Osteocyte (in vitro differentiated cells): Measurements from ENCODE around the gene RFX3. TPM values are rescaled to one million over a fixed set of nuclear protein-coding genes. Genes with fewer than 3 reads are reported as not detected.

Experiments used
- DNase-seq: peaks from one replicate; pipeline ENCODE4 v3.0.0; 2021; ENCODE audit warnings: mixed read lengths; ENCODE audit not compliant: unreplicated experiment; ENCODE audit errors: extremely low spot score
- H3K27ac Mint-ChIP-seq: one replicate; pipeline ENCODE4 v1.8.0; 2021; ENCODE audit warnings: mild to moderate bottlenecking, mixed read lengths; ENCODE audit not compliant: unreplicated experiment
- H3K27me3 Mint-ChIP-seq: one replicate; pipeline ENCODE4 v1.8.0; 2021; ENCODE audit warnings: mixed read lengths; ENCODE audit not compliant: unreplicated experiment
- H3K36me3 Mint-ChIP-seq: one replicate; pipeline ENCODE4 v1.8.0; 2021; ENCODE audit warnings: mixed read lengths; ENCODE audit not compliant: unreplicated experiment
- H3K4me1 Mint-ChIP-seq: one replicate; pipeline ENCODE4 v1.8.0; 2021; ENCODE audit warnings: mixed read lengths; ENCODE audit not compliant: unreplicated experiment
- H3K4me3 Mint-ChIP-seq: one replicate; pipeline ENCODE4 v1.8.0; 2021; ENCODE audit warnings: mild to moderate bottlenecking, moderate library complexity, mixed read lengths; ENCODE audit not compliant: unreplicated experiment
- H3K9me3 Mint-ChIP-seq: one replicate; pipeline ENCODE4 v1.8.0; 2021; ENCODE audit warnings: mixed read lengths; ENCODE audit not compliant: unreplicated experiment
- total RNA-seq: library from RNA; stranded (reverse); gene quantifications from 2 replicates; pipeline ENCODE4 v1.2.1, GENCODE V29; 2021
- TF ChIP-seq, protein P1 (sequence below): fragments of 200-600 bp; sonication (generic); IDR thresholded peaks from 2 replicates; pipeline ENCODE4 v1.5.0; 2021; ENCODE audit warnings: antibody characterized with exemption, mild to moderate bottlenecking, moderate library complexity

Gene RFX3
- total RNA-seq, 1 donor from 2014 or later = 10.0 TPM

DNA sequence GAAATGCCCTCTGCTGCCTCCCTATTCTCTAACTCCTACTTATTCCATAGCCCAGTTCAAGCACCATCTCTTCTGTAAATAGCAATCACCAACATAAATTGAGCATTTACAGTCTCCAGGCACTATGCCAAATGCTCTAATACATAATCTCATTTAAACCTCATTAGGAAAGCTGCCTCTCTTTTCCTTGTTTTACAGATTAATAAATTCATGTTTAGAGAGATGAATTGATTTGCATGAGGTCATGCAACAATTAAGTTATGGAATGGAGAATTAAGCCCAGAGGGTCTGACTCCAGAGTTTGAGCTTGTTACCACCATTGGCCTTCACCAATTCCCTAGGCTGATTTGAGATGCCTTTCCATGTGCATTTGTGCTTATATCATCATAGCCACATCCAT lies 23.4 kb upstream of the RFX3 start:
- Mint-ChIP-seq H3K27me3 (peaks cover 3% of the 10 kb centered on the region), H3K9me3 (no peaks in the 10 kb centered on the region), H3K4me3 (no peak overlapping the region), H3K4me1 (peaks cover 6% of the 10 kb centered on the region), H3K36me3 (peaks cover 5% of the 10 kb centered on the region), H3K27ac (no peak overlapping the region)
- DNase-seq = no peak
- TF ChIP-seq, protein P1, sequence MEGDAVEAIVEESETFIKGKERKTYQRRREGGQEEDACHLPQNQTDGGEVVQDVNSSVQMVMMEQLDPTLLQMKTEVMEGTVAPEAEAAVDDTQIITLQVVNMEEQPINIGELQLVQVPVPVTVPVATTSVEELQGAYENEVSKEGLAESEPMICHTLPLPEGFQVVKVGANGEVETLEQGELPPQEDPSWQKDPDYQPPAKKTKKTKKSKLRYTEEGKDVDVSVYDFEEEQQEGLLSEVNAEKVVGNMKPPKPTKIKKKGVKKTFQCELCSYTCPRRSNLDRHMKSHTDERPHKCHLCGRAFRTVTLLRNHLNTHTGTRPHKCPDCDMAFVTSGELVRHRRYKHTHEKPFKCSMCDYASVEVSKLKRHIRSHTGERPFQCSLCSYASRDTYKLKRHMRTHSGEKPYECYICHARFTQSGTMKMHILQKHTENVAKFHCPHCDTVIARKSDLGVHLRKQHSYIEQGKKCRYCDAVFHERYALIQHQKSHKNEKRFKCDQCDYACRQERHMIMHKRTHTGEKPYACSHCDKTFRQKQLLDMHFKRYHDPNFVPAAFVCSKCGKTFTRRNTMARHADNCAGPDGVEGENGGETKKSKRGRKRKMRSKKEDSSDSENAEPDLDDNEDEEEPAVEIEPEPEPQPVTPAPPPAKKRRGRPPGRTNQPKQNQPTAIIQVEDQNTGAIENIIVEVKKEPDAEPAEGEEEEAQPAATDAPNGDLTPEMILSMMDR = no peak

DNA sequence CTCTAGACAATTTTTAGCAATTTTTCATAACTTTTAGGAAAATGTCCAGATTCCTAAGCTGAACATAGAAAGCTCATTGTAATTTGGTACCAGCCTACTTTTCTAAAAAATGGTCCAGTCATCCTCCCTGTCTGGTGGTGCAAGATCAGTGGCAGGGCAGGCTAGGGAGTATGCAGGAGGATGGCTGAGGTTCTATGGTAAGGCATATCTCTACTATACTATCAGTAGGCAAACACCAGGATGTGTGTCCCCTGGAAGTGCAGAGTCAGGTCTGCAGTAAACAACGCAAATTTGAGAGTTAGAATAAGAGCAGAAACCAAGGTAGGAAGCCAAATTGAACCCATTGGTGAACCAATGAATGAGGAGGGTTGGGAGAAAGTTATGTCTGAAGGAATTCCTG lies 22.8 kb upstream of the RFX3 start:
- no peak for DNase-seq
- TF ChIP-seq, protein P1 = no peak
- no peak overlapping the region for H3K4me3 Mint-ChIP-seq
- peaks cover 6% of the 10 kb centered on the region for H3K4me1 Mint-ChIP-seq
- peaks cover 5% of the 10 kb centered on the region for H3K36me3 Mint-ChIP-seq
- no peaks in the 10 kb centered on the region for H3K9me3 Mint-ChIP-seq
- H3K27ac Mint-ChIP-seq = no peak overlapping the region
- peaks cover 3% of the 10 kb centered on the region for H3K27me3 Mint-ChIP-seq

DNA sequence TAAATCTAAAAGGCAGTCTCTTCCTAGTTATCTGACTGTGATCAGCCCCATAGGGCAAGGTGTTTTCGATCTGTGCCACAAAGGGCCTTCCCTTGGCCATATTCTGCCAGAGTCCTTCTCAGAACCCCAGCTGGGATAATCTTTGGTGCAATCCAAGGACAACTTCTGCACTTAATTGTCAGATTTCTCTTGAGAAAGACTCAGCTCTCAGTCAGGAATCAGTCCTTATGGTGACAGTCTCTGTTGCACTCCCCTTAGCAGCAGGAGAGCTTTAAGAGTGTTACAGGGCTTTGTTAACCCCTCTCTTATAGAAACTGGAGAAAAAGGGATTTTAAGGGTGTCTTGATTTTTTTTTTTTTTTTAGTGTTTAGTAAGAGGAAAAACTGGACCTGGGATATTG lies 15.4 kb upstream of the RFX3 start:
- peaks cover 4% of the 10 kb centered on the region for H3K9me3 Mint-ChIP-seq
- no peaks in the 10 kb centered on the region for H3K4me1 Mint-ChIP-seq
- peaks cover 6% of the 10 kb centered on the region for H3K36me3 Mint-ChIP-seq
- no peak for DNase-seq
- TF ChIP-seq, protein P1 = no peak
- H3K27ac Mint-ChIP-seq = no peak overlapping the region
- H3K4me3 Mint-ChIP-seq = no peak overlapping the region
- peaks cover 3% of the 10 kb centered on the region for H3K27me3 Mint-ChIP-seq

DNA sequence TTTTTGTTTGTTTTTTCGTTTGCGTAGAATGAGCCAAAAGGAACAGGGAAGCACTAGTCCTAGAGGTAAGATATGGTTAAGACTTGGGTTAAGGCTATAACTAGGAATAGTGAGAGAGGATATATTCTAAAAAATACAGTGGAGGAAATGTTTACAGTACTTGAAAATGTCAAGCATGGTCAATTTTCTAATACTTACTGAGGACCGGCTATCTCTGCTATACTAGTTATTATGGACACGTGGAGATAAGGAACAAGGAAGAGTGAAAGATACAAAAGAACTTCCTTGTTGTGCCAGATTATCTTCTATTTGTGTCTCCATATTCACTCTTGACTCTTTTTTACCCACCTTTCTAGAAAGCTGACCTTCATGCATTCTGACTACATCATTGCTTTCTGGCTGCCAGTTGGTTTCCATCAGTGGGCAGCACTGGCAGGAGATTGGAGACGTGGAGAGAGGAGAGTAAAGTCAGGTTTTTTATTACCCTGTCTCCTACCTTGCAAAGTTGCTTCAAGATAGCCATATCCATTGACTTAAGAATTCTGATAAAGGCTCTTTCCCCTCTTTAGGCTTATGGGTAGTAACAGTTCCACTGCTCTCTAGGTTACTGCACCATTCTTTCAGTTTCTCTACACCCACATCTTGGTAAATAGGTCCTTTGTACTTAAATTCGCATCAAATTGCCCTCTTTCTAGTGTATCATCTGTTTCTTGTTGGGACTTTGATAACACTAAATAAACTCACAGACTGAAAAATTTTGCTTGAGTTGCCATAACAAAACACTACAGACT lies 9.0 kb upstream of the RFX3 start:
- H3K4me3 Mint-ChIP-seq = no peak overlapping the region
- TF ChIP-seq, protein P1 = no peak
- no peak for DNase-seq
- no peaks in the 10 kb centered on the region for H3K4me1 Mint-ChIP-seq
- peaks cover 9% of the 10 kb centered on the region for H3K36me3 Mint-ChIP-seq
- H3K27ac Mint-ChIP-seq = no peak overlapping the region
- H3K9me3 Mint-ChIP-seq = no peaks in the 10 kb centered on the region
- H3K27me3 Mint-ChIP-seq = no peaks in the 10 kb centered on the region

DNA sequence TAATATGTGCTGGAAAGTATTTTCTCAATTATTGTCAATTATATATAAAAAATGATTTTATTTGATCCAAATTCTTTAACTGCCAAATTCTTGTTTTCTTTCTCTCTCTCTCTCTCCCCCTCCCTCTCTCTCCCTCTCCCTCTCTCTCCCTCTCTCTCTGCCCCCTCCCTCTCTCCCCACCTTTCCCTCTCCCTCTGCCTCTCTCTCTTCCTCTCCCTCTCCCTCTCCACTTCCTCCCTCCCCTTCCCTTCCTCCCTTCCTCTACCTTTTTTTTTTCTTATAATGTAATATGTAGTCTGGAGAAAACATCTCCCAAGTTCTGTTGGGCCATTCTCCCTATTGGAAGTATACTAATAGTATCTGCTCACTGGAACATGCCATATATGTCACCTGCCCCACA lies 6.4 kb upstream of the RFX3 start:
- H3K4me1 Mint-ChIP-seq = peaks cover 21% of the 10 kb centered on the region
- no peak overlapping the region for H3K27ac Mint-ChIP-seq
- DNase-seq = no peak
- TF ChIP-seq, protein P1 = no peak
- H3K4me3 Mint-ChIP-seq = no peak overlapping the region
- peaks cover 11% of the 10 kb centered on the region for H3K36me3 Mint-ChIP-seq
- H3K9me3 Mint-ChIP-seq = no peaks in the 10 kb centered on the region
- H3K27me3 Mint-ChIP-seq = no peaks in the 10 kb centered on the region
